CD8-positive, alpha-beta memory T cell (primary cell): Measurements from ENCODE around the gene RPL21. TPM values are rescaled to one million over a fixed set of nuclear protein-coding genes. Genes with fewer than 3 reads are reported as not detected.

Experiments
- CTCF ChIA-PET: fragments of 350-600 bp; sonication (Branson Sonifier 250); formaldehyde crosslinking; loops from one replicate; lab custom pipeline; 2021; ENCODE audit warnings: antibody characterized with exemption; lab: Charles Lee
- POLR2A ChIA-PET: fragments of 350-600 bp; sonication (Branson Sonifier 250); formaldehyde crosslinking; loops from one replicate; lab custom pipeline; 2021; ENCODE audit warnings: antibody characterized with exemption; lab: Charles Lee
- DNase-seq, 5 donors: peaks; one replicate each; pipeline versions ENCODE4 v3.0.0 to v3.0.0-alpha.2; 2020 to 2022; ENCODE audit warnings: mixed read lengths in 1 of 5
- H3K27ac ChIP-seq: one replicate; pipeline ENCODE4 v1.7.0; 2013; ENCODE audit warnings: low read depth, mild to moderate bottlenecking, low read length, moderate library complexity
- H3K27me3 ChIP-seq: 2 replicates; pipeline ENCODE4 v1.7.0; 2013; ENCODE audit warnings: low read length, mild to moderate bottlenecking; ENCODE audit not compliant: insufficient read depth, poor library complexity, severe bottlenecking
- H3K36me3 ChIP-seq: 2 replicates; pipeline ENCODE4 v1.7.0; 2013; ENCODE audit warnings: mild to moderate bottlenecking, low read length, moderate library complexity; ENCODE audit not compliant: insufficient read depth
- H3K4me1 ChIP-seq: 2 replicates; pipeline ENCODE4 v1.7.0; 2013; ENCODE audit warnings: mild to moderate bottlenecking, low read length, moderate library complexity; ENCODE audit not compliant: insufficient read depth
- H3K4me3 ChIP-seq: 2 replicates; pipeline ENCODE4 v1.7.0; 2013; ENCODE audit warnings: mild to moderate bottlenecking, low read length
- H3K9me3 ChIP-seq: 2 replicates; pipeline ENCODE4 v1.7.0; 2013; ENCODE audit warnings: mild to moderate bottlenecking, low read length
- H3K27ac Mint-ChIP-seq, 8 donors: one replicate each; pipeline ENCODE4 v1.8.0; 2020 to 2021; ENCODE audit warnings: mixed read lengths in 8 of 8, mild to moderate bottlenecking in 6 of 8, inconsistent platforms in 3 of 8, moderate library complexity in 3 of 8
- H3K27me3 Mint-ChIP-seq, 2 donors: one replicate each; pipeline ENCODE4 v1.8.0; 2020 to 2021; ENCODE audit warnings: mixed read lengths in 2 of 2, mild to moderate bottlenecking in 1 of 2, moderate library complexity in 1 of 2
- H3K36me3 Mint-ChIP-seq, 3 donors: one replicate each; pipeline ENCODE4 v1.8.0; 2020 to 2021; ENCODE audit warnings: mixed read lengths in 3 of 3, inconsistent platforms in 1 of 3, mild to moderate bottlenecking in 1 of 3
- H3K4me1 Mint-ChIP-seq, 3 donors: one replicate each; pipeline ENCODE4 v1.8.0; 2020 to 2021; ENCODE audit warnings: mixed read lengths in 3 of 3, inconsistent platforms in 1 of 3, mild to moderate bottlenecking in 1 of 3
- H3K4me3 Mint-ChIP-seq, 7 donors: one replicate each; pipeline ENCODE4 v1.8.0; 2020 to 2021; ENCODE audit warnings: mixed read lengths in 7 of 7, mild to moderate bottlenecking in 6 of 7, moderate library complexity in 4 of 7, inconsistent platforms in 2 of 7
- H3K9me3 Mint-ChIP-seq, 5 donors: one replicate each; pipeline ENCODE4 v1.8.0; 2020 to 2022; ENCODE audit warnings: mixed read lengths in 5 of 5, mild to moderate bottlenecking in 3 of 5, moderate library complexity in 2 of 5, inconsistent platforms in 1 of 5
- polyA plus RNA-seq: library from polyadenylated mRNA; unstranded; fragments of 300-500 nt; fragmentation: Illumina TruSeq; gene quantifications from one replicate; pipeline ENCODE4 v1.2.3, GENCODE V29; 2021
- total RNA-seq, 2 experiments: library from RNA; stranded (reverse); gene quantifications; one replicate each; pipeline ENCODE4 v1.2.3, GENCODE V29; 2021

RPL21 gene
- total and polyA plus RNA-seq, 3 experiments from 2014 or later = 1,206 to 6,715 (median 1,216) TPM

GRCh38 chr13:27258637-27259386 lies 7.5 kb downstream of the RPL21 start:
- peaks cover 30% of the 10 kb centered on the region for H3K36me3 ChIP-seq
- H3K9me3 ChIP-seq = no peaks in the 10 kb centered on the region
- Mint-ChIP-seq H3K27me3 (no peaks in the 10 kb centered on the region), H3K9me3 (no peaks in the 10 kb centered on the region), H3K27ac (peak overlapping the region; percentile 28 to 64 (median 38)), H3K4me1 (peaks cover 48 to 81% (median 76%) of the 10 kb centered on the region in 3 donors), H3K4me3 (no peak overlapping the region), H3K36me3 (peaks cover 3 to 71% (median 10%) of the 10 kb centered on the region in 3 donors)
- H3K4me3 ChIP-seq = no peak overlapping the region
- POLR2A ChIA-PET = no interaction called here
- no peaks in the 10 kb centered on the region for H3K27me3 ChIP-seq
- no peak for DNase-seq
- CTCF ChIA-PET = interaction anchor here (2.8 kb wide), 1 partner anchor 11 kb away, joined by 8 read pairs; the partner anchor contains the start of gene RASL11A
- no peak overlapping the region for H3K27ac ChIP-seq
- peaks cover 34% of the 10 kb centered on the region for H3K4me1 ChIP-seq

- no peak for DNase-seq
- Mint-ChIP-seq H3K36me3 (peaks cover 3 to 62% (median 7%) of the 10 kb centered on the region in 3 donors), H3K4me1 (peaks cover 45 to 76% (median 74%) of the 10 kb centered on the region in 3 donors), H3K4me3 (no peak overlapping the region), H3K27me3 (no peaks in the 10 kb centered on the region), H3K9me3 (no peaks in the 10 kb centered on the region), H3K27ac (peak overlapping the region; percentile 28 to 92 (median 61))
- Histone ChIP-seq H3K27me3 (no peaks in the 10 kb centered on the region), H3K4me3 (no peak overlapping the region), H3K9me3 (no peaks in the 10 kb centered on the region), H3K27ac (no peak overlapping the region), H3K36me3 (peaks cover 24% of the 10 kb centered on the region), H3K4me1 (peaks cover 25% of the 10 kb centered on the region)
- POLR2A ChIA-PET = no interaction called here
- CTCF ChIA-PET = interaction anchor here (2.8 kb wide), 1 partner anchor 10 kb away, joined by 8 read pairs; the partner anchor contains the start of gene RASL11A
Observed at GRCh38 chr13:27259831-27260230, 8.5 kb downstream of the RPL21 start.

GRCh38 chr13:27261396-27261795 lies 10.0 kb downstream of the RPL21 start:
- Histone ChIP-seq H3K4me3 (no peak overlapping the region), H3K4me1 (peaks cover 19% of the 10 kb centered on the region), H3K9me3 (no peaks in the 10 kb centered on the region), H3K27me3 (no peaks in the 10 kb centered on the region), H3K27ac (no peak overlapping the region), H3K36me3 (peaks cover 16% of the 10 kb centered on the region)
- ChIA-PET POLR2A (no interaction called here), CTCF (interaction anchor here (1.7 kb wide), 1 partner anchor 9 kb away, joined by 3 read pairs; the partner anchor contains the start of gene RASL11A)
- H3K36me3 Mint-ChIP-seq = peaks cover 3 to 48% (median 4%) of the 10 kb centered on the region in 3 donors
- H3K4me1 Mint-ChIP-seq = peaks cover 44 to 68% (median 65%) of the 10 kb centered on the region in 3 donors
- no peak for DNase-seq
- H3K4me3 Mint-ChIP-seq = no peak overlapping the region
- no peaks in the 10 kb centered on the region for H3K9me3 Mint-ChIP-seq
- H3K27me3 Mint-ChIP-seq = no peaks in the 10 kb centered on the region
- peak overlapping the region; percentile 30 to 89 (median 68) for H3K27ac Mint-ChIP-seq

DNA sequence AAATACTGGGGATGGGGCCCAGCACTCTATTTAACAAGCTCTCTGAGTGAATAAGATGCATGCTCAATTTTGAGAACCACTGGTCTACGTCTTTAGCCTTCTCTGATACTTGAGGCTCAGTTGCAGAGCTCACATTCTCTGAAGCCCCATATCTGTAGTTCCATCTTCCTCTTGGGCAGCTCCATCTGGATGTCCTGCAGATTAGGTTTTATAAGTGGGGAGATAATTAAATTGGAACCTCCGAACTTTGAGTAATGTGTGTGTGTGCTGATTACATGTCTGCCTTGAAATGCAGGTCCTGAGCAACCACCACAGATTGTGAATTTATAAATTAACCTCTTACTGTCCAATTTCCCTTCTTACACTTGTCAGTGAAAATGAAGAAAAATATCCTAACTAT lies 12.1 kb downstream of the RPL21 start:
- no peaks in the 10 kb centered on the region for H3K27me3 Mint-ChIP-seq

GRCh38 chr13:27264181-27264580 lies 12.8 kb downstream of the RPL21 start:
- H3K27me3 ChIP-seq = no peaks in the 10 kb centered on the region
- no peaks in the 10 kb centered on the region for H3K9me3 ChIP-seq
- H3K4me1 ChIP-seq = peaks cover 19% of the 10 kb centered on the region
- H3K4me3 ChIP-seq = no peak overlapping the region
- CTCF ChIA-PET = interaction anchor here (1.2 kb wide), 1 partner anchor 9 kb away, joined by 3 read pairs; no protein-coding TSS in a partner anchor
- Mint-ChIP-seq H3K4me3 (no peak overlapping the region), H3K27me3 (no peaks in the 10 kb centered on the region), H3K4me1 (peaks cover 33 to 49% (median 44%) of the 10 kb centered on the region in 3 donors), H3K9me3 (no peaks in the 10 kb centered on the region), H3K27ac (peak overlapping the region in 5 of 8 donors; percentile 14 to 96 (median 62)), H3K36me3 (peaks cover 2 to 21% (median 3%) of the 10 kb centered on the region in 3 donors)
- POLR2A ChIA-PET = no interaction called here
- peaks cover 5% of the 10 kb centered on the region for H3K36me3 ChIP-seq
- no peak overlapping the region for H3K27ac ChIP-seq
- DNase-seq = no peak

More for the DNA sequence above, 12.1 kb downstream of the RPL21 start:
- Mint-ChIP-seq H3K4me3 (peak overlapping the region in 1 of 7 donors; percentile 29), H3K27ac (peak overlapping the region in 1 of 8 donors; percentile 58), H3K4me1 (peaks cover 37 to 56% (median 51%) of the 10 kb centered on the region in 3 donors), H3K36me3 (peaks cover 2 to 28% (median 3%) of the 10 kb centered on the region in 3 donors), H3K9me3 (no peaks in the 10 kb centered on the region)
- Histone ChIP-seq H3K36me3 (peaks cover 7% of the 10 kb centered on the region), H3K4me3 (no peak overlapping the region), H3K27ac (no peak overlapping the region), H3K4me1 (peaks cover 19% of the 10 kb centered on the region), H3K9me3 (no peaks in the 10 kb centered on the region), H3K27me3 (no peaks in the 10 kb centered on the region)
- no peak for DNase-seq
- POLR2A ChIA-PET = no interaction called here
- CTCF ChIA-PET = interaction anchor here (0.6 to 1.2 kb wide), 2 partner anchors 8 to 563 kb away, joined by 3 to 4 read pairs; no protein-coding TSS in a partner anchor

DNA sequence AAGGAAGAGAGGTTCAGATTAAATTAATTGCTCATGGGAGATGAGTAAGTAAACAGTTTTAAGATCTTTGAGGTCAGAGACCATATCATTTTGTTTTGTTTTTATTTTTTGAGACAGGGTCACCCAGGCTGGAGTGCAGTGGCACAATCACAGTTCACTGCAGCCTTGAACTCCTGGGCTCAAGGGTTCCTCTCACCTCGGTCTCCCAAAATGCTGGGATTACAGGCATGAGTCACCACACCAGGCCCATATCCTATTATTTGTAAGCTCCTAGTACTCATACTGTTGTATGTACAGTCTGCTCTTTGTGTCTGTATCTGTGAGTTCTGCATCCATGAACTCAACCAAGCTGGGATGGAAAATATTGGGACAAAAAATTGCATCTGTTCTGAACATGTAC lies 13.3 kb downstream of the RPL21 start:
- H3K36me3 ChIP-seq = no peaks in the 10 kb centered on the region
- DNase-seq = no peak
- POLR2A ChIA-PET = no interaction called here
- H3K27me3 ChIP-seq = no peaks in the 10 kb centered on the region
- H3K27ac ChIP-seq = no peak overlapping the region
- H3K4me3 ChIP-seq = no peak overlapping the region
- no peak overlapping the region for H3K4me3 Mint-ChIP-seq
- peaks cover 30 to 44% (median 39%) of the 10 kb centered on the region in 3 donors for H3K4me1 Mint-ChIP-seq
- peaks cover 16% of the 10 kb centered on the region for H3K4me1 ChIP-seq
- H3K27ac Mint-ChIP-seq = peak overlapping the region in 7 of 8 donors; percentile 0 to 96 (median 38)
- CTCF ChIA-PET = interaction anchor here (1.2 kb wide), 1 partner anchor 9 kb away, joined by 3 read pairs; no protein-coding TSS in a partner anchor
- H3K9me3 Mint-ChIP-seq = no peaks in the 10 kb centered on the region
- no peaks in the 10 kb centered on the region for H3K9me3 ChIP-seq
- H3K36me3 Mint-ChIP-seq = peaks cover 2 to 16% (median 3%) of the 10 kb centered on the region in 3 donors
- no peaks in the 10 kb centered on the region for H3K27me3 Mint-ChIP-seq

DNA sequence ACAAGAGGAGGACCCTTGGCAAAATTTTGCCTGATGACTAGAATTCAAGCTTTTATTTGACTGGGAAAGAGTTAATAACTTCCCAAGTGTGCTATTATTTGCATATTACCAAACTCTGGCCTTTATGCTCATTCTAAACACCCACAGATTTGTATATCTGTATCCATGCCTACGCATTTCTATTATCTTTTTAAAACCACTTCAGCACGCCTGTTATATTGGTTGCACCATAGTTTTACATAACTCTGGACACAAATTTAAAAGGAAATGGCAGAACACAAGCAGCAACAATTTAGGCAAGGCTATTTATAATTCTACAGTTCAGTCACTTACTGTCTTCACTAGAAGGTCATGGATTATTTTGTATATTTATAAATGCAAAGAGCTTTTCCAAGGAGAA lies 15.6 kb downstream of the RPL21 start:
- Mint-ChIP-seq H3K9me3 (no peaks in the 10 kb centered on the region), H3K4me1 (peaks cover 23 to 35% (median 32%) of the 10 kb centered on the region in 3 donors), H3K4me3 (peak overlapping the region in 1 of 7 donors; percentile 29), H3K36me3 (peaks cover 0 to 6% (median 0%) of the 10 kb centered on the region in 3 donors), H3K27me3 (no peaks in the 10 kb centered on the region), H3K27ac (peak overlapping the region in 3 of 8 donors; percentile 51 to 74 (median 55))
- no peak for DNase-seq
- Histone ChIP-seq H3K36me3 (no peaks in the 10 kb centered on the region), H3K9me3 (no peaks in the 10 kb centered on the region), H3K27me3 (peaks cover 4% of the 10 kb centered on the region), H3K4me1 (peaks cover 6% of the 10 kb centered on the region), H3K4me3 (no peak overlapping the region), H3K27ac (no peak overlapping the region)
- POLR2A ChIA-PET = no interaction called here
- CTCF ChIA-PET = interaction anchor here (1.2 kb wide), 1 partner anchor 9 kb away, joined by 5 read pairs; no protein-coding TSS in a partner anchor
